Sigmoid colon (tissue), 7 donors: ENCODE data around the gene ZBTB7C. TPM values are rescaled to one million over a fixed set of nuclear protein-coding genes. Genes with fewer than 3 reads are reported as not detected.

Experiments used
- DNase-seq: peaks from one replicate; pipeline ENCODE4 v3.0.0-alpha.2; 2019
- H3K27ac ChIP-seq, 4 donors: fragments of 200-600 bp; sonication (generic); one replicate each; pipeline ENCODE4 v1.5.1; 2016 to 2019; ENCODE audit warnings: mild to moderate bottlenecking in 1 of 4
- H3K27me3 ChIP-seq, 3 donors: fragments of 200-600 bp; sonication (generic); one replicate each; pipeline ENCODE4 v1.5.1; 2019; ENCODE audit warnings: mild to moderate bottlenecking in 1 of 3
- H3K36me3 ChIP-seq, 4 donors: fragments of 200-600 bp; sonication (generic); one replicate each; pipeline ENCODE4 v1.5.1; 2016 to 2019
- H3K4me1 ChIP-seq, 4 donors: fragments of 200-600 bp; sonication (generic); one replicate each; pipeline ENCODE4 v1.5.1; 2017 to 2019
- H3K4me3 ChIP-seq, 4 donors: fragments of 200-600 bp; sonication (generic); one replicate each; pipeline ENCODE4 v1.5.1; 2017 to 2019; ENCODE audit warnings: mild to moderate bottlenecking in 2 of 4, moderate library complexity in 1 of 4
- H3K9me3 ChIP-seq, 4 donors: fragments of 200-600 bp in 3 of 4; sonication (generic) in 3 of 4; one replicate each; pipeline versions ENCODE4 v1.5.1 to v1.6.1; 2013 to 2019
- EP300 ChIP-seq, 4 donors: sonication (generic); formaldehyde crosslinking; IDR thresholded peaks; one replicate each; pipeline ENCODE4 v1.6.1; 2017; ENCODE audit warnings: antibody characterized with exemption in 4 of 4
- POLR2A ChIP-seq, 2 donors: fragments of 450-650 bp; IDR thresholded peaks; one replicate each; pipeline ENCODE4 v1.6.1; 2016; ENCODE audit warnings: antibody characterized with exemption in 2 of 2, mild to moderate bottlenecking in 2 of 2, moderate library complexity in 2 of 2
- POLR2AphosphoS5 ChIP-seq, 4 donors: sonication (generic); formaldehyde crosslinking; IDR thresholded peaks; one replicate each; pipeline ENCODE4 v1.6.1; 2017; ENCODE audit warnings: antibody characterized with exemption in 4 of 4
- WGBS, 2 donors: extraction: QIAGEN DNeasy Blood & Tissue Kit; methylation state at CpG; one replicate each; pipeline ENCODE4 v1.1.7; 2013; 5-methylcytosine and 5-hydroxymethylcytosine counted together
- intact Hi-C: fragments of 100-400 bp; cut with DNase I; formaldehyde crosslinking; loops from one replicate; pipeline ENCODE4 v1.15.1; 2023
- polyA plus RNA-seq, 3 donors: library from polyadenylated mRNA; stranded (reverse); fragments of 200-250 nt; gene quantifications; one replicate each; pipeline ENCODE4 v1.2.3, GENCODE V29; 2013
- total RNA-seq, 4 donors: library from RNA; depleted of rRNA; stranded (reverse); fragments of >200 nt; gene quantifications; one replicate each; pipeline ENCODE4 v1.1.0, GENCODE V29; 2016
- TF ChIP-seq, protein P1 (sequence below), 4 experiments: fragments of 450-650 bp in 3 of 4; fragments of 200-600 bp in 1 of 4; IDR thresholded peaks; one replicate each; pipeline ENCODE4 v1.5.1; 2016 to 2019; ENCODE audit warnings: antibody characterized with exemption in 4 of 4, mild to moderate bottlenecking in 3 of 4, moderate library complexity in 2 of 4
- donor health status: healthy with polysubstance abuse.
- donor health status: Bipolar disorder and iron deficiency.
- donor health status: healthy.

The ZBTB7C gene
- total and polyA plus RNA-seq, 7 donors, result 0.41 to 18.6 (median 1.7) TPM

DNA sequence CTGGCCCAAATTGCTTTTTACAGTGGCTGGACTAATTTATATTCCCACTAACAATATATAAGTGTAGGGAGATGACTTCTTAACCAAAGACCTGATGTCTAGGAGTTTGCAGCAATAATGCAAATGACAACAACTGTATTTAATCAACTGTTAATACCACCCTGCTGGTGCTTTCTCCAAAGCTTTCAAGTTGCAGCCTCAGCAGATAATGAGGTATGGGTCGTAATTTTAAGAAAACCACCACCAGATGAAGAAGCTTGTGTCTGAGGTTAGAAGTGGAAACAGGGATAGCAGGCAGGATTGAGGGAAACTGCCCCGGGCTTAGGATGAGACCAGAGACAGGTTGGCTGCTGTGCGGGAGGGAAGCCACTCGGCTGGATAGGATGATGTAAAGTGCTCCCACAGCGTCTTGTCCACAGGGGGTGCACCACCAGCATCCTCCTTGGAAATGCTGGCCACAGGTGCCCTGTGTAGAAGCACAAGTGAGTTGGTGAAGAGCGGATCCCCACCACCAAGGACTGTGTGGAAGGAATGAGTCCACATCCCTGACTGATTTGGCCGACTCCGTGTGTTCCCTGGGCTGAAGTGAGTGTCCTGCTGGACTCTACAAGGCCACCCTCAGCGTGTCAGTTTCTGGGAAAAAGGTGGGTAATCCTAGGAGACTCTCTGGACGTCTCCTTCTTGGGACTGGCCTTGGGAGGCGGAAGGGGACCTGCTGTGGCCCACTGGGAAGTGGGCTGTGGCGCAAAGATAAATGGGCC is 402.6 kb downstream of the ZBTB7C start:
- intact Hi-C loops, result loop anchor here (10.0 kb wide), 1 partner anchor 408 kb away; no protein-coding TSS in a partner anchor
- no peak overlapping the region for H3K27ac ChIP-seq
- H3K9me3 ChIP-seq, result no peaks in the 10 kb centered on the region

DNA sequence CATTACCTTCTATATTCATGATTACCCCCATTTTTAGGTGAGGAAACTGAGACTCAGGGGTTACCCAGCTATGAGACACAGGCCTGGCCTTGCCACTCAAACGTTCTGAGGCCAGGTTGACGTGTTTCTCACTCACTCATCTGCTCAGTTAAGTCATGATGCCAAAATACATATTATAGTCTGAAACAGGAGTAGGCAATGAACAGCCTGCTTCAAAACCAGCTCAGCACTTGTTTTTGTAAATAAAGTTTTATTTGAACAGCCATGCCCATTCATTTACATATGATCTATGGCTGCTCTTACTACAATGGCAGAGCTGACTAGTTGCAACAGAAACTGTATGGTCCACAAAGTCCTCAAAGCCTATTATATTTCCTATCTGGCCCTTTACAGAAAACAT is 404.6 kb downstream of the ZBTB7C start:
- no peaks in the 10 kb centered on the region for H3K9me3 ChIP-seq
- H3K27me3 ChIP-seq, result no peaks in the 10 kb centered on the region
- H3K4me1 ChIP-seq, result peaks cover 0 to 15% (median 6%) of the 10 kb centered on the region in 4 donors
- WGBS, 2 donors, result 61 to 79% methylated on average over 2 of the region's 2 CpGs
- no peak for DNase-seq
- no peak overlapping the region for H3K27ac ChIP-seq
- H3K36me3 ChIP-seq, result no peaks in the 10 kb centered on the region
- no peak for TF ChIP-seq POLR2A (IDR thresholded peaks at IDR 0.05)
- TF ChIP-seq EP300 (IDR thresholded peaks at IDR 0.05), result no peak
- TF ChIP-seq, protein P1, sequence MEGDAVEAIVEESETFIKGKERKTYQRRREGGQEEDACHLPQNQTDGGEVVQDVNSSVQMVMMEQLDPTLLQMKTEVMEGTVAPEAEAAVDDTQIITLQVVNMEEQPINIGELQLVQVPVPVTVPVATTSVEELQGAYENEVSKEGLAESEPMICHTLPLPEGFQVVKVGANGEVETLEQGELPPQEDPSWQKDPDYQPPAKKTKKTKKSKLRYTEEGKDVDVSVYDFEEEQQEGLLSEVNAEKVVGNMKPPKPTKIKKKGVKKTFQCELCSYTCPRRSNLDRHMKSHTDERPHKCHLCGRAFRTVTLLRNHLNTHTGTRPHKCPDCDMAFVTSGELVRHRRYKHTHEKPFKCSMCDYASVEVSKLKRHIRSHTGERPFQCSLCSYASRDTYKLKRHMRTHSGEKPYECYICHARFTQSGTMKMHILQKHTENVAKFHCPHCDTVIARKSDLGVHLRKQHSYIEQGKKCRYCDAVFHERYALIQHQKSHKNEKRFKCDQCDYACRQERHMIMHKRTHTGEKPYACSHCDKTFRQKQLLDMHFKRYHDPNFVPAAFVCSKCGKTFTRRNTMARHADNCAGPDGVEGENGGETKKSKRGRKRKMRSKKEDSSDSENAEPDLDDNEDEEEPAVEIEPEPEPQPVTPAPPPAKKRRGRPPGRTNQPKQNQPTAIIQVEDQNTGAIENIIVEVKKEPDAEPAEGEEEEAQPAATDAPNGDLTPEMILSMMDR (IDR thresholded peaks at IDR 0.05), result no peak
- TF ChIP-seq POLR2AphosphoS5 (IDR thresholded peaks at IDR 0.05), result no peak
- H3K4me3 ChIP-seq, result no peak overlapping the region
- intact Hi-C loops, result loop anchor here (10.0 kb wide), 1 partner anchor 410 kb away; no protein-coding TSS in a partner anchor

More for the DNA sequence above, 402.6 kb downstream of the ZBTB7C start:
- DNase-seq, result no peak
- no peaks in the 10 kb centered on the region for H3K27me3 ChIP-seq
- WGBS, 2 donors, result 95 to 96% methylated on average over 12 of the region's 12 CpGs
- no peak overlapping the region for H3K4me3 ChIP-seq
- TF ChIP-seq, protein P1 (IDR thresholded peaks at IDR 0.05), result no peak
- TF ChIP-seq POLR2AphosphoS5 (IDR thresholded peaks at IDR 0.05), result no peak
- TF ChIP-seq POLR2A (IDR thresholded peaks at IDR 0.05), result no peak
- TF ChIP-seq EP300 (IDR thresholded peaks at IDR 0.05), result no peak
- H3K4me1 ChIP-seq, result peaks cover 0 to 15% (median 6%) of the 10 kb centered on the region in 4 donors
- no peaks in the 10 kb centered on the region for H3K36me3 ChIP-seq

DNA sequence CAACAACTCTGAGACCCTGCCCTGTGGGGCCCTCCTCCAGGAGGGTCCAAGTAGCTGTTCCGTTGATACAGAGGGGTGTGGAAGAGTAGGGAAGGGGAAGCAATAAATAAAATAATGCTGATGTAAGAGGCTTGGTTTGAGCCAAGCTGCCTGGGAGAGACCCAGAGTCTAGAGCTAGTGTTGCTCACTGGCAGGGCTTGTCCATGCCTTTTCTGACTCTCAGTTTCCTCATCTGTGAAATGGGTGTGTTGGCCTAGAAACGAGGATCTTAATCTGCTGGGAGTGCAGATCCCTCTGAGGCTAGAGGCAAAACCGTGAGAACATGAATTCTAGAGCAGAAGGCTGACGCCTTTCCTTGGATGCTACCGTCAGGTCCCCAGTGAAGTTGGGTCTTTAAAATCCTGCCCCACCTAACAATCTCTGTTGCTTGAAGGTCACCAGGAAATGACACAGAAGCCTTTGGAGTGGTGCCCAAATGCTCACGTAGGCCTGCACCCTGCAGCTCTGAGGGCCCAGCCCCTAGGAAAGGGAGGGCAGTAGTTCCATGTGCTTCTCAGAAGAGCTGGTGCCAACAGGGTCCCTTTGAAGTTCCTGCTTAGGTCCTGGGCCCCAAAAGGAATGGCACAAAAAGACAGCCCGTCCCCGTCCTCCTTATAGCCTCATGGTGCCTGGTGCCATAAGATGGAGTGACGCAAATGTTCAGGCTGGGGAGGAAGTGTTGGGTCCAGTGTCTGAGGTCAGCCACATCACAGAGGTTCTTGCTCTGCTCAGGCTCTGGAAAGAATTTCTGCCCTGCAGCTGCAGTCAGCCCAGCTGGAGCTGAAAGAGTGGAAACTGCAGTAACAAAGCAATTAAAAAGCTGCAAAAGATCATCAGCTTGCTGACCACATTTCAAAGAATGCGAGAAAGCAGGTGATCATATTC is 405.5 kb downstream of the ZBTB7C start:
- no peak overlapping the region for H3K4me3 ChIP-seq
- intact Hi-C loops, result loop anchor here (10.0 kb wide), 1 partner anchor 411 kb away; no protein-coding TSS in a partner anchor
- H3K9me3 ChIP-seq, result no peaks in the 10 kb centered on the region
- H3K36me3 ChIP-seq, result no peaks in the 10 kb centered on the region
- H3K4me1 ChIP-seq, result peaks cover 0 to 13% (median 6%) of the 10 kb centered on the region in 4 donors
- TF ChIP-seq, protein P1 (IDR thresholded peaks at IDR 0.05), result no peak
- TF ChIP-seq EP300 (IDR thresholded peaks at IDR 0.05) (no peak), POLR2A (IDR thresholded peaks at IDR 0.05) (no peak), POLR2AphosphoS5 (IDR thresholded peaks at IDR 0.05) (no peak)
- 23 to 54% methylated on average over 10 of the region's 10 CpGs for WGBS, 2 donors
- no peak for DNase-seq
- H3K27me3 ChIP-seq, result no peaks in the 10 kb centered on the region
- peak overlapping the region in 1 of 4 donors; percentile 10 for H3K27ac ChIP-seq

DNA sequence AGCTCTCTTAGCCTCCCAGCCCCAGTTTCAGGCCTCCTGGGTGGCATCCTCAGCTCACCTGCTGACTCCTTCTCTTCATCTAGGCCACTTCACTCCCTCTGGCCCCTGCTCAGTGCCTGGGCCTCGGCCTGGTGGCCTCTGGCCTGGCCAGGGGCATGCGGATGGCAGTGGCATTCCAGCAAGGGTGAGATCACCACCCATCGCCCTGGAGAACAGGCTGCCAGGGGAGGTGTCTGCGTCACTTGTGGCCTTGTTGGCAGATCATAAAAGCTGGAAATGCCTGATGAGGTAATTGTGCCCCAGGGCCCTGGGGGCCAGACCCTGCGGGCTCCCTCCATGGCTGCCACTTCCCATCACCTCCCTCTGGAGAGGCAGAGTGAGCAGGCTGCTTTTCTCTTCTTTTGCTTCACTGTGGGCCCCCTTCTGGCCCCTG is 406.2 kb downstream of the ZBTB7C start:
- no peaks in the 10 kb centered on the region for H3K27me3 ChIP-seq
- no peaks in the 10 kb centered on the region for H3K36me3 ChIP-seq
- H3K9me3 ChIP-seq, result no peaks in the 10 kb centered on the region
- 17 to 55% methylated on average over 5 of the region's 5 CpGs for WGBS, 2 donors
- peaks cover 0 to 5% (median 3%) of the 10 kb centered on the region in 4 donors for H3K4me1 ChIP-seq
- H3K27ac ChIP-seq, result peak overlapping the region in 1 of 4 donors; percentile 10
- no peak overlapping the region for H3K4me3 ChIP-seq
- intact Hi-C loops, result loop anchor here (10.0 kb wide), 1 partner anchor 412 kb away; no protein-coding TSS in a partner anchor
- TF ChIP-seq EP300 (IDR thresholded peaks at IDR 0.05) (no peak), POLR2AphosphoS5 (IDR thresholded peaks at IDR 0.05) (no peak), POLR2A (IDR thresholded peaks at IDR 0.05) (no peak)
- TF ChIP-seq, protein P1 (IDR thresholded peaks at IDR 0.05), result no peak
- no peak for DNase-seq
